ENCODE measurements around the gene GNAI2. TPM values are rescaled to one million over a fixed set of nuclear protein-coding genes. Genes with fewer than 3 reads are reported as not detected.
A peak's percentile ranks its signal among the peaks of the same experiment; 100 is the strongest.
"Not testable (repeated sequence)": the region's sequence is repeated elsewhere in the genome, so short reads cannot be mapped to it uniquely, and the experiment has no call there.

The GNAI2 gene
- total and polyA plus RNA-seq, 4 donors: 174 to 356 (median 259) TPM

GRCh38 chr3:50227390-50228183, 8.4 kb upstream of the GNAI2 start:
- no peaks in the 10 kb centered on the region for H3K4me1 ChIP-seq (ENCODE audit: control insufficient read depth in 1 of 2, insufficient read depth in 2 of 2, low read length in 2 of 2)
- H3K36me3 ChIP-seq (ENCODE audit: control insufficient read depth in 1 of 2, insufficient read depth in 2 of 2, low read length in 1 of 2): no peaks in the 10 kb centered on the region
- H3K27ac ChIP-seq (ENCODE audit: low read depth in 1 of 2, low read length in 2 of 2): peak overlapping the region in 1 of 2 donors; percentile 28
- 1 to 2% methylated on average over 30 to 51 of the region's 51 CpGs for WGBS, 2 donors
- H3K27me3 ChIP-seq (ENCODE audit: control insufficient read depth in 1 of 2, insufficient read depth in 2 of 2, low read length in 1 of 2): no peaks in the 10 kb centered on the region
- H3K4me3 ChIP-seq (ENCODE audit: low read length in 2 of 2): peak overlapping the region; percentile 19 to 56
- DNase-seq: peak; percentile 95 to 97
- ATAC-seq (ENCODE audit: low FRiP score): peak; percentile 94
- intact Hi-C loops (cut with DNase I): loop anchor here (1.0 to 2.0 kb wide), 3 partner anchors 17 to 47 kb away; no protein-coding TSS in a partner anchor
- H3K9me3 ChIP-seq (ENCODE audit: control insufficient read depth, low read length): no peaks in the 10 kb centered on the region

GRCh38 chr3:50228184-50228763, 7.7 kb upstream of the GNAI2 start:
- intact Hi-C loops (cut with DNase I); H3K4me1 ChIP-seq (ENCODE audit: control insufficient read depth in 1 of 2, insufficient read depth in 2 of 2, low read length in 2 of 2); H3K9me3 ChIP-seq (ENCODE audit: control insufficient read depth, low read length); H3K4me3 ChIP-seq (ENCODE audit: low read length in 2 of 2); H3K27me3 ChIP-seq (ENCODE audit: control insufficient read depth in 1 of 2, insufficient read depth in 2 of 2, low read length in 1 of 2); H3K36me3 ChIP-seq (ENCODE audit: control insufficient read depth in 1 of 2, insufficient read depth in 2 of 2, low read length in 1 of 2); ATAC-seq (ENCODE audit: low FRiP score); H3K27ac ChIP-seq (ENCODE audit: low read depth in 1 of 2, low read length in 2 of 2); DNase-seq: not testable (repeated sequence)
- 16 to 23% methylated on average over 15 of the region's 15 CpGs for WGBS, 2 donors

GRCh38 chr3:50229490-50229889, 6.5 kb upstream of the GNAI2 start:
- Histone ChIP-seq H3K4me1 (ENCODE audit: control insufficient read depth in 1 of 2, insufficient read depth in 2 of 2, low read length in 2 of 2) (no peaks in the 10 kb centered on the region), H3K9me3 (ENCODE audit: control insufficient read depth, low read length) (no peaks in the 10 kb centered on the region), H3K27ac (ENCODE audit: low read depth in 1 of 2, low read length in 2 of 2) (no peak overlapping the region), H3K27me3 (ENCODE audit: control insufficient read depth in 1 of 2, insufficient read depth in 2 of 2, low read length in 1 of 2) (no peaks in the 10 kb centered on the region), H3K4me3 (ENCODE audit: low read length in 2 of 2) (no peak overlapping the region), H3K36me3 (ENCODE audit: control insufficient read depth in 1 of 2, insufficient read depth in 2 of 2, low read length in 1 of 2) (no peaks in the 10 kb centered on the region)
- ATAC-seq (ENCODE audit: low FRiP score) (no peak), DNase-seq (no peak)
- WGBS, 2 donors: 95 to 98% methylated on average over 3 of the region's 3 CpGs
- intact Hi-C loops (cut with DNase I): no loop called here

- H3K36me3 ChIP-seq (ENCODE audit: control insufficient read depth in 1 of 2, insufficient read depth in 2 of 2, low read length in 1 of 2): no peaks in the 10 kb centered on the region
- H3K4me1 ChIP-seq (ENCODE audit: control insufficient read depth in 1 of 2, insufficient read depth in 2 of 2, low read length in 2 of 2): no peaks in the 10 kb centered on the region
- DNase-seq (no peak), ATAC-seq (ENCODE audit: low FRiP score) (no peak)
- intact Hi-C loops (cut with DNase I): no loop called here
- no peak overlapping the region for H3K4me3 ChIP-seq (ENCODE audit: low read length in 2 of 2)
- H3K27me3 ChIP-seq (ENCODE audit: control insufficient read depth in 1 of 2, insufficient read depth in 2 of 2, low read length in 1 of 2): no peaks in the 10 kb centered on the region
- 89 to 91% methylated on average over 8 of the region's 8 CpGs for WGBS, 2 donors
- H3K27ac ChIP-seq (ENCODE audit: low read depth in 1 of 2, low read length in 2 of 2): no peak overlapping the region
- H3K9me3 ChIP-seq (ENCODE audit: control insufficient read depth, low read length): no peaks in the 10 kb centered on the region
Measured at GRCh38 chr3:50230104-50230793, 5.8 kb upstream of the GNAI2 start.

- intact Hi-C loops (cut with DNase I): no loop called here
- Histone ChIP-seq H3K27ac (ENCODE audit: low read depth in 1 of 2, low read length in 2 of 2) (no peak overlapping the region), H3K4me1 (ENCODE audit: control insufficient read depth in 1 of 2, insufficient read depth in 2 of 2, low read length in 2 of 2) (no peaks in the 10 kb centered on the region), H3K36me3 (ENCODE audit: control insufficient read depth in 1 of 2, insufficient read depth in 2 of 2, low read length in 1 of 2) (no peaks in the 10 kb centered on the region), H3K9me3 (ENCODE audit: control insufficient read depth, low read length) (no peaks in the 10 kb centered on the region), H3K27me3 (ENCODE audit: control insufficient read depth in 1 of 2, insufficient read depth in 2 of 2, low read length in 1 of 2) (no peaks in the 10 kb centered on the region), H3K4me3 (ENCODE audit: low read length in 2 of 2) (no peak overlapping the region)
- 82 to 86% methylated on average over 4 of the region's 4 CpGs for WGBS, 2 donors
- ATAC-seq (ENCODE audit: low FRiP score) (no peak), DNase-seq (no peak)
Measured at GRCh38 chr3:50230794-50231125, 5.2 kb upstream of the GNAI2 start.

- H3K9me3 ChIP-seq (ENCODE audit: control insufficient read depth, low read length): no peaks in the 10 kb centered on the region
- no peak overlapping the region for H3K27ac ChIP-seq (ENCODE audit: low read depth in 1 of 2, low read length in 2 of 2)
- no peak for DNase-seq
- intact Hi-C loops (cut with DNase I): no loop called here
- H3K4me1 ChIP-seq (ENCODE audit: control insufficient read depth in 1 of 2, insufficient read depth in 2 of 2, low read length in 2 of 2): no peaks in the 10 kb centered on the region
- 72 to 80% methylated on average over 5 of the region's 5 CpGs for WGBS, 2 donors
- no peak overlapping the region for H3K4me3 ChIP-seq (ENCODE audit: low read length in 2 of 2)
- no peaks in the 10 kb centered on the region for H3K27me3 ChIP-seq (ENCODE audit: control insufficient read depth in 1 of 2, insufficient read depth in 2 of 2, low read length in 1 of 2)
- ATAC-seq (ENCODE audit: low FRiP score): no peak
- H3K36me3 ChIP-seq (ENCODE audit: control insufficient read depth in 1 of 2, insufficient read depth in 2 of 2, low read length in 1 of 2): no peaks in the 10 kb centered on the region
Measured at GRCh38 chr3:50231581-50231980, 4.4 kb upstream of the GNAI2 start.

GRCh38 chr3:50232303-50232702, 3.7 kb upstream of the GNAI2 start:
- WGBS, 2 donors: 53 to 60% methylated on average over 3 of the region's 3 CpGs
- Histone ChIP-seq H3K27me3 (ENCODE audit: control insufficient read depth in 1 of 2, insufficient read depth in 2 of 2, low read length in 1 of 2) (no peaks in the 10 kb centered on the region), H3K4me3 (ENCODE audit: low read length in 2 of 2) (no peak overlapping the region), H3K9me3 (ENCODE audit: control insufficient read depth, low read length) (no peaks in the 10 kb centered on the region), H3K27ac (ENCODE audit: low read depth in 1 of 2, low read length in 2 of 2) (no peak overlapping the region), H3K4me1 (ENCODE audit: control insufficient read depth in 1 of 2, insufficient read depth in 2 of 2, low read length in 2 of 2) (no peaks in the 10 kb centered on the region), H3K36me3 (ENCODE audit: control insufficient read depth in 1 of 2, insufficient read depth in 2 of 2, low read length in 1 of 2) (no peaks in the 10 kb centered on the region)
- ATAC-seq (ENCODE audit: low FRiP score) (no peak), DNase-seq (no peak)
- intact Hi-C loops (cut with DNase I): no loop called here

- ATAC-seq (ENCODE audit: low FRiP score): no peak
- Histone ChIP-seq H3K4me3 (ENCODE audit: low read length in 2 of 2) (no peak overlapping the region), H3K9me3 (ENCODE audit: control insufficient read depth, low read length) (no peaks in the 10 kb centered on the region), H3K27me3 (ENCODE audit: control insufficient read depth in 1 of 2, insufficient read depth in 2 of 2, low read length in 1 of 2) (no peaks in the 10 kb centered on the region), H3K4me1 (ENCODE audit: control insufficient read depth in 1 of 2, insufficient read depth in 2 of 2, low read length in 2 of 2) (no peaks in the 10 kb centered on the region), H3K36me3 (ENCODE audit: control insufficient read depth in 1 of 2, insufficient read depth in 2 of 2, low read length in 1 of 2) (no peaks in the 10 kb centered on the region), H3K27ac (ENCODE audit: low read depth in 1 of 2, low read length in 2 of 2) (no peak overlapping the region)
- WGBS, 2 donors: 87 to 91% methylated on average over 4 of the region's 4 CpGs
- intact Hi-C loops (cut with DNase I): no loop called here
- no peak for DNase-seq
Measured at GRCh38 chr3:50233176-50233575, 2.8 kb upstream of the GNAI2 start.
